ENCODE results near the gene POU3F1.

POU3F1 gene

GRCh38 chr1:38028671-38029070, 17.9 kb downstream of the POU3F1 start:
- Histone ChIP-seq H3K36me3 (replicated peaks; ENCODE audit: low read depth, low read length) (peaks cover 12% of the 10 kb centered on the region), H3K27me3 (ENCODE audit: low read depth, low read length) (no peaks in the 10 kb centered on the region), H3K4me2 (ENCODE audit: low read length) (peak overlapping the region; percentile 82), H3K4me3 (ENCODE audit: low read length) (peak overlapping the region; percentile 68), H4K20me1 (ENCODE audit: insufficient read depth, low read length) (no peaks in the 10 kb centered on the region), H3K27ac (ENCODE audit: low read length) (peak overlapping the region; percentile 100), H3K79me2 (ENCODE audit: low read length) (peaks cover 81% of the 10 kb centered on the region), H3K4me1 (ENCODE audit: low read length) (peaks cover 79% of the 10 kb centered on the region), H3K9me3 (ENCODE audit: insufficient read depth, low read length) (no peaks in the 10 kb centered on the region), H2AFZ (ENCODE audit: low read depth, low read length) (no peak overlapping the region), H3K9ac (ENCODE audit: low read length) (peak overlapping the region; percentile 93)
- peak; percentile 39 for TF ChIP-seq CTCF (IDR thresholded peaks at IDR 0.05; ENCODE audit: low read depth, low read length)
- TF ChIP-seq EZH2phosphoT487 (IDR thresholded peaks at IDR 0.05; ENCODE audit: low read depth) = no peak

GRCh38 chr1:38028105-38028591, 18.4 kb downstream of the POU3F1 start:
- H3K79me2 ChIP-seq (ENCODE audit: low read length) = peaks cover 78% of the 10 kb centered on the region
- peak overlapping the region; percentile 98 for H3K9ac ChIP-seq (ENCODE audit: low read length)

DNA sequence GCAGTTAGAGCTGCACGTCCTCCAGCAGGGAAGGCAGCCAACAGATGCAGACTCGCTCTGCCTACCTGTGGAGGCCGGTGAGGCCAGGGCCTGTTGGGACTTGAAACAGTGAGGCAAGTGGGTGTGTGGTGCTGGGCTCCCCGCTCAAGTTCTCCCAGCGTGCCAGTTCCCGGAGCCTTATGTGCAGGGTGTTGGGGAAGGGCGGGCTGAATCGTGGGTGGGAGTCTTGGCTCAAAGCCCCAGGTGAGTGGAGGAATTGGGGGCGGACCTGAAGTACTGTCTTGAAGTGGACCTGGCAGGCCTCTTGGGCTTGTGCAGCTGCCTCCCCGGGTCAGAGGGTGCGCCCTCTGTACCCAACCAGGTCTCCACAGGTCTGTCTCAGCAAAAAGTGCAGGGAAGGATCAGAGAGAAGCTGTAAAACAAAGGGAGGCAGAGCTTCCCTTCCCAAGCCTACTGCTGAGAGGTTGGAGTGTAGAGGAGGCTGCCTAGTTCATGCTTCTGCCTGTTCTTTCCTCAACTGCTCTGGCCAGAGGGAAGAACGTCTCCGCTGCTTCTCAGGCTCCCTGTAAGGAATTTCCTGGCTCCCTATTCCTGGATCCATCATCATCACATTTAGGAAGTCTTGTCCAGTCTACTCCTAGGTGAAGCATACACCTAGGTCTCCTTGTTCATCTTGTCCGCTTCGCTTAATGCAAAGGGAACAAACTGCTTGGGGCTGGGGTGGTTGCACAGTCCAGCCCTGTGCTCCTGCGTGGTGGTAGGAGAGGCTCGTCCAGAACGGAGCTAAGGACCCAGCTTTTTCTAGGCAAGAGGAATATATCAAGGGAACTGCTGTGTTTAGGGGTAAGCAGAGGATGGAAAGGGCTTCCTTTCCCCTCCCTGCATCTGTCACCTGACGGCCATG, 19.1 kb downstream of the POU3F1 start:
- Histone ChIP-seq H3K4me3 (ENCODE audit: low read length) (peak overlapping the region; percentile 72), H3K27ac (ENCODE audit: low read length) (peak overlapping the region; percentile 100), H3K27me3 (ENCODE audit: low read depth, low read length) (no peaks in the 10 kb centered on the region), H3K9me3 (ENCODE audit: insufficient read depth, low read length) (no peaks in the 10 kb centered on the region), H3K4me2 (ENCODE audit: low read length) (peak overlapping the region; percentile 96), H4K20me1 (ENCODE audit: insufficient read depth, low read length) (no peaks in the 10 kb centered on the region), H3K4me1 (ENCODE audit: low read length) (peaks cover 85% of the 10 kb centered on the region), H2AFZ (ENCODE audit: low read depth, low read length) (no peak overlapping the region), H3K9ac (ENCODE audit: low read length) (peak overlapping the region; percentile 98), H3K79me2 (ENCODE audit: low read length) (peaks cover 71% of the 10 kb centered on the region), H3K36me3 (replicated peaks; ENCODE audit: low read depth, low read length) (peaks cover 20% of the 10 kb centered on the region)
- TF ChIP-seq EZH2phosphoT487 (IDR thresholded peaks at IDR 0.05; ENCODE audit: low read depth) = no peak
- TF ChIP-seq CTCF (IDR thresholded peaks at IDR 0.05; ENCODE audit: low read depth, low read length) = no peak

More at GRCh38 chr1:38028105-38028591, 18.4 kb downstream of the POU3F1 start:
- Histone ChIP-seq H3K4me3 (ENCODE audit: low read length) (peak overlapping the region; percentile 68), H3K4me1 (ENCODE audit: low read length) (peaks cover 82% of the 10 kb centered on the region), H3K4me2 (ENCODE audit: low read length) (peak overlapping the region; percentile 96), H2AFZ (ENCODE audit: low read depth, low read length) (no peak overlapping the region), H3K9me3 (ENCODE audit: insufficient read depth, low read length) (no peaks in the 10 kb centered on the region), H4K20me1 (ENCODE audit: insufficient read depth, low read length) (no peaks in the 10 kb centered on the region), H3K27ac (ENCODE audit: low read length) (peak overlapping the region; percentile 100), H3K27me3 (ENCODE audit: low read depth, low read length) (no peaks in the 10 kb centered on the region), H3K36me3 (replicated peaks; ENCODE audit: low read depth, low read length) (peaks cover 15% of the 10 kb centered on the region)
- TF ChIP-seq EZH2phosphoT487 (IDR thresholded peaks at IDR 0.05; ENCODE audit: low read depth) = no peak
- no peak for TF ChIP-seq CTCF (IDR thresholded peaks at IDR 0.05; ENCODE audit: low read depth, low read length)

GRCh38 chr1:38026592-38027200, 19.9 kb downstream of the POU3F1 start:
- Histone ChIP-seq H3K9ac (ENCODE audit: low read length) (peak overlapping the region; percentile 98), H3K4me2 (ENCODE audit: low read length) (peak overlapping the region; percentile 96), H3K27ac (ENCODE audit: low read length) (peak overlapping the region; percentile 100), H3K36me3 (replicated peaks; ENCODE audit: low read depth, low read length) (peaks cover 24% of the 10 kb centered on the region), H3K9me3 (ENCODE audit: insufficient read depth, low read length) (no peaks in the 10 kb centered on the region), H4K20me1 (ENCODE audit: insufficient read depth, low read length) (no peaks in the 10 kb centered on the region), H2AFZ (ENCODE audit: low read depth, low read length) (no peak overlapping the region), H3K79me2 (ENCODE audit: low read length) (peaks cover 64% of the 10 kb centered on the region), H3K4me3 (ENCODE audit: low read length) (peak overlapping the region; percentile 72), H3K27me3 (ENCODE audit: low read depth, low read length) (no peaks in the 10 kb centered on the region), H3K4me1 (ENCODE audit: low read length) (peaks cover 81% of the 10 kb centered on the region)
- TF ChIP-seq CTCF (IDR thresholded peaks at IDR 0.05; ENCODE audit: low read depth, low read length) (peak; percentile 72), EZH2phosphoT487 (IDR thresholded peaks at IDR 0.05; ENCODE audit: low read depth) (no peak)

Measured in OCI-LY3 (cell line).